HG03469 (cell line): Measurements from ENCODE around the gene HS6ST2.
"Not testable (repeated sequence)": the region's sequence is repeated elsewhere in the genome, so short reads cannot be mapped to it uniquely, and the experiment has no call there.

Experiments used
- ATAC-seq: cut with Tn5 transposase; IDR thresholded peaks from one replicate; pipeline ENCODE4 v1.9.1; 2021; ENCODE audit warnings: mild to moderate bottlenecking, moderate library complexity, moderate number of reproducible peaks; ENCODE audit not compliant: unreplicated experiment

HS6ST2 gene

GRCh38 chrX:132958091-132958703 is at the start of gene HS6ST2:
Gene HS6ST2, minus strand, starts transcription at chrX:132958629.
- no peak for ATAC-seq

GRCh38 chrX:133007458-133007857 is 49.0 kb upstream of the HS6ST2 start:
- ATAC-seq: no peak

GRCh38 chrX:133005616-133006015 is 47.2 kb upstream of the HS6ST2 start:
- ATAC-seq: no peak

GRCh38 chrX:133005042-133005441 is 46.6 kb upstream of the HS6ST2 start:
- ATAC-seq: no peak

- no peak for ATAC-seq
Observed at GRCh38 chrX:132999209-132999608, 40.8 kb upstream of the HS6ST2 start.

- ATAC-seq: no peak
Observed at GRCh38 chrX:132990835-132991234, 32.4 kb upstream of the HS6ST2 start.

- ATAC-seq: no peak
Observed at GRCh38 chrX:132986556-132986955, 28.1 kb upstream of the HS6ST2 start.

- ATAC-seq: no peak
Observed at GRCh38 chrX:132984058-132984650, 25.7 kb upstream of the HS6ST2 start.

GRCh38 chrX:132983496-132983895 is 25.1 kb upstream of the HS6ST2 start:
- no peak for ATAC-seq

GRCh38 chrX:132980035-132980434 is 21.6 kb upstream of the HS6ST2 start:
- ATAC-seq: not testable (repeated sequence)

GRCh38 chrX:132968296-132968949 is 10.0 kb upstream of the HS6ST2 start:
- no peak for ATAC-seq

GRCh38 chrX:132967049-132967448 is 8.6 kb upstream of the HS6ST2 start:
- ATAC-seq: no peak

- no peak for ATAC-seq
Observed at GRCh38 chrX:132965461-132965860, 7.0 kb upstream of the HS6ST2 start.

- ATAC-seq: no peak
Observed at GRCh38 chrX:132961511-132961910, 3.1 kb upstream of the HS6ST2 start.

GRCh38 chrX:132957211-132958090 is 978 bp downstream of the HS6ST2 start:
- ATAC-seq: no peak

- ATAC-seq: no peak
Observed at GRCh38 chrX:132956421-132957210, 1.8 kb downstream of the HS6ST2 start.

GRCh38 chrX:132955690-132956089 is 2.7 kb downstream of the HS6ST2 start:
- ATAC-seq: no peak

GRCh38 chrX:132954323-132954722 is 4.1 kb downstream of the HS6ST2 start:
- no peak for ATAC-seq

- ATAC-seq: no peak
Observed at GRCh38 chrX:132953354-132953753, 5.1 kb downstream of the HS6ST2 start.

GRCh38 chrX:132948648-132949260 is 9.7 kb downstream of the HS6ST2 start:
- no peak for ATAC-seq
